OCI-LY3 (cell line): ENCODE results near the gene MYL3.

Experiments used
- EZH2phosphoT487 ChIP-seq: fragments of 200-600 bp; shearing (Covaris generic); IDR thresholded peaks from 2 replicates; pipeline ENCODE4 v1.6.1; 2018; ENCODE audit warnings: antibody characterized with exemption, mixed run types, low read depth
- TF ChIP-seq, protein P1 (sequence below): fragments of 200-600, 300-600 bp; sonication (generic); IDR thresholded peaks from 2 replicates; pipeline ENCODE4 v1.5.1; 2014; ENCODE audit warnings: antibody characterized with exemption, low read length, low read depth

DNA sequence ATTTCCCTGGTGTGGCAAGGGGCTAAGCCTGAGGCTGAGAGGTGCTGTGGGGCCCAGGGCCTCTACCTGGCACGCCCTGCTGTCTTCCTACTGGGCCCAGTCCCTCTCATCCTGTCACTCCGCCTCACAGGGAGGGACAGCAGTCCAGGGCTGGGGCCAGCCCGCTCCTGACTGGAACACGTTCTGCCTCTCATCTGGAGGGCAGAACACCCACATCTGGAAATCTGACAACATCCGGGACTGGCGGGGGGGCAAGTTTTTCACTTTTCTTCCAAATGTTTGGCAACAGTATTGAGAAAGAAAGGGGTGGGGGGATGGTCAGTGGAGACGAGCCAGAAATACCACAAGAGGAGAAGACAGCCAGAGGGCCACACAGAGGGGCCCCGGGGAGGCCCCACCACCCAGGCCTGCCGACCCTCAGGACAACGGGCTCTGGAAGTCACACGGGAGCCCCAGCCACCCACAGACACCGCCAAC lies 1.8 kb upstream of the MYL3 start:
- TF ChIP-seq, protein P1, sequence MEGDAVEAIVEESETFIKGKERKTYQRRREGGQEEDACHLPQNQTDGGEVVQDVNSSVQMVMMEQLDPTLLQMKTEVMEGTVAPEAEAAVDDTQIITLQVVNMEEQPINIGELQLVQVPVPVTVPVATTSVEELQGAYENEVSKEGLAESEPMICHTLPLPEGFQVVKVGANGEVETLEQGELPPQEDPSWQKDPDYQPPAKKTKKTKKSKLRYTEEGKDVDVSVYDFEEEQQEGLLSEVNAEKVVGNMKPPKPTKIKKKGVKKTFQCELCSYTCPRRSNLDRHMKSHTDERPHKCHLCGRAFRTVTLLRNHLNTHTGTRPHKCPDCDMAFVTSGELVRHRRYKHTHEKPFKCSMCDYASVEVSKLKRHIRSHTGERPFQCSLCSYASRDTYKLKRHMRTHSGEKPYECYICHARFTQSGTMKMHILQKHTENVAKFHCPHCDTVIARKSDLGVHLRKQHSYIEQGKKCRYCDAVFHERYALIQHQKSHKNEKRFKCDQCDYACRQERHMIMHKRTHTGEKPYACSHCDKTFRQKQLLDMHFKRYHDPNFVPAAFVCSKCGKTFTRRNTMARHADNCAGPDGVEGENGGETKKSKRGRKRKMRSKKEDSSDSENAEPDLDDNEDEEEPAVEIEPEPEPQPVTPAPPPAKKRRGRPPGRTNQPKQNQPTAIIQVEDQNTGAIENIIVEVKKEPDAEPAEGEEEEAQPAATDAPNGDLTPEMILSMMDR, result no peak
- no peak for TF ChIP-seq EZH2phosphoT487
